Smooth muscle cell (in vitro differentiated cells): ENCODE measurements around the gene BABAM1. TPM values are rescaled to one million over a fixed set of nuclear protein-coding genes. Genes with fewer than 3 reads are reported as not detected.

ENCODE experiments used
- DNase-seq: peaks from one replicate; lab custom pipeline; 2025; ENCODE audit not compliant: unreplicated experiment; lab: John Stamatoyannopoulos, UW
- H2AFZ ChIP-seq: fragments of 200-600 bp; sonication (generic); 2 replicates; pipeline ENCODE4 v1.6.0; 2016; ENCODE audit warnings: antibody characterized with exemption, low read depth, mild to moderate bottlenecking
- H3F3A ChIP-seq: fragments of 200-600 bp; sonication (generic); 2 replicates; pipeline ENCODE4 v1.6.0; 2017; ENCODE audit warnings: antibody characterized with exemption, low read depth
- H3K27ac ChIP-seq: fragments of 200-600 bp; sonication (generic); 2 replicates; pipeline ENCODE4 v1.5.1; 2016; ENCODE audit warnings: low read depth, mild to moderate bottlenecking
- H3K27me3 ChIP-seq: fragments of 200-600 bp; sonication (generic); 2 replicates; pipeline ENCODE4 v1.6.1; 2016; ENCODE audit warnings: low read depth, mild to moderate bottlenecking
- H3K36me3 ChIP-seq: fragments of 200-600 bp; sonication (generic); 2 replicates; pipeline ENCODE4 v1.5.1; 2016; ENCODE audit warnings: low read depth
- H3K4me1 ChIP-seq: fragments of 200-600 bp; sonication (generic); 2 replicates; pipeline ENCODE4 v1.5.1; 2016; ENCODE audit warnings: low read depth
- H3K4me2 ChIP-seq: fragments of 200-600 bp; sonication (generic); 2 replicates; pipeline ENCODE4 v1.6.0; 2016; ENCODE audit warnings: mild to moderate bottlenecking
- H3K4me3 ChIP-seq: fragments of 200-600 bp; sonication (generic); 2 replicates; pipeline ENCODE4 v1.5.1; 2016; ENCODE audit warnings: mild to moderate bottlenecking
- H3K79me2 ChIP-seq: fragments of 200-600 bp; sonication (generic); 2 replicates; pipeline ENCODE4 v1.6.0; 2016; ENCODE audit warnings: low read depth, mild to moderate bottlenecking
- H3K9ac ChIP-seq: fragments of 200-600 bp; sonication (generic); 2 replicates; pipeline ENCODE4 v1.6.0; 2016; ENCODE audit warnings: low read depth
- H3K9me3 ChIP-seq: fragments of 200-600 bp; sonication (generic); replicated peaks from 2 replicates; pipeline ENCODE4 v1.5.1; 2016; ENCODE audit warnings: low read depth
- H4K20me1 ChIP-seq: fragments of 200-600 bp; sonication (generic); 2 replicates; pipeline ENCODE4 v1.6.0; 2016; ENCODE audit warnings: low read depth
- WGBS: methylation state at CpG from one replicate; pipeline ENCODE4 v1.1.7; 2016; ENCODE audit warnings: low lambda C conversion rate; 5-methylcytosine and 5-hydroxymethylcytosine counted together
- polyA plus RNA-seq: library from polyadenylated mRNA; unstranded; fragments of >200 nt; fragmentation: Nextera tagmentation; extraction: Ambion mirVana; gene quantifications from 2 replicates; pipeline ENCODE4 v1.2.1, GENCODE V29; 2016
- total RNA-seq: library from RNA; depleted of rRNA; stranded (reverse); fragments of >200 nt; gene quantifications from 2 replicates; pipeline ENCODE4 v1.2.3, GENCODE V29; 2014
- TF ChIP-seq, protein P1 (sequence below): fragments of 200-600 bp; sonication (generic); IDR thresholded peaks from 2 replicates; pipeline ENCODE4 v1.5.1; 2017; ENCODE audit warnings: borderline replicate concordance, mild to moderate bottlenecking, antibody characterized with exemption; ENCODE audit not compliant: insufficient read depth, poor library complexity, severe bottlenecking

Gene BABAM1
- total and polyA plus RNA-seq, 2 experiments from 2014 or later, result 69.8 to 108 TPM

DNA sequence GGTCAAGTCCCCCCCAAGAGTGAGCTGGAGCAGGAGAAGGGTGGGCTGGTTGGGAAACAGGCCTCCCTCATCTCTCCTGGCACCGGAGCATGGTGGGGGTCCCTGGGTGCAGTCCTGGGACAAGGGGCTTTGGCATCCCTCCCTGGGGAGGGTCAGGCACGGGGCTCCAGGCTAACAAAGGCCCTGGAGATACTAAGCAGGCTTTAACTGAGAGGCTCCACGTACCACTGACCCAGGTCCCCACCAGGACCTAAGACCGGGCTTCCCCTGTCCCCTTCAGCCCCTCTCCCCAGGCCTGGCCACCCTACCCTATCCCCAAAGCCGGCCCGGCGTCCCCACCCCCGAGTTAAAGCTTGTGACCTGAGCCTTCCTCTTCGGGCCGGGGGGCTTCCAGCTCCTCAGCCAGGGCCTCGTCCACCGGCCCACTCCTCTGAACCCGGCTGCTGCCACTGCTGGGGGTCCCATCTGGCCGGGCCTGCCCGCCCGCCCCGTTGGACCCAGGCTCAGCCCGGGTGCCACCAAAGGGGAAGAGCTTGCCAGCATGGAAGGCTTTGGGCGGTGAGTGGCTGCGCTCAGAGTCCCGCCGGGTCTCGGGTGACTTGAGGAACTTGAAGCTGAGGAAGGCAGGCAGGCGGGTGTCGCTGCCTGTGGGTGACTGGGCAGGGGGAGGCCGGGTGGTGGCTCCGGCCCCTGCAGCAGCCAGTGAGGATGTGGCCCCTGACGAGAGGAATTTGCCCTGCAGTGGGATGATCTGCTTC lies 57.3 kb downstream of the BABAM1 start:
- Histone ChIP-seq H3K4me1 (peaks cover 20% of the 10 kb centered on the region), H3K36me3 (no peaks in the 10 kb centered on the region), H3K4me2 (no peak overlapping the region), H3F3A (peaks cover 5% of the 10 kb centered on the region), H3K79me2 (no peaks in the 10 kb centered on the region), H3K9me3 (no peaks in the 10 kb centered on the region), H3K27me3 (peaks cover 11% of the 10 kb centered on the region), H3K27ac (no peak overlapping the region), H3K4me3 (no peak overlapping the region), H2AFZ (no peak overlapping the region), H4K20me1 (peaks cover 15% of the 10 kb centered on the region), H3K9ac (no peak overlapping the region)
- TF ChIP-seq, protein P1, sequence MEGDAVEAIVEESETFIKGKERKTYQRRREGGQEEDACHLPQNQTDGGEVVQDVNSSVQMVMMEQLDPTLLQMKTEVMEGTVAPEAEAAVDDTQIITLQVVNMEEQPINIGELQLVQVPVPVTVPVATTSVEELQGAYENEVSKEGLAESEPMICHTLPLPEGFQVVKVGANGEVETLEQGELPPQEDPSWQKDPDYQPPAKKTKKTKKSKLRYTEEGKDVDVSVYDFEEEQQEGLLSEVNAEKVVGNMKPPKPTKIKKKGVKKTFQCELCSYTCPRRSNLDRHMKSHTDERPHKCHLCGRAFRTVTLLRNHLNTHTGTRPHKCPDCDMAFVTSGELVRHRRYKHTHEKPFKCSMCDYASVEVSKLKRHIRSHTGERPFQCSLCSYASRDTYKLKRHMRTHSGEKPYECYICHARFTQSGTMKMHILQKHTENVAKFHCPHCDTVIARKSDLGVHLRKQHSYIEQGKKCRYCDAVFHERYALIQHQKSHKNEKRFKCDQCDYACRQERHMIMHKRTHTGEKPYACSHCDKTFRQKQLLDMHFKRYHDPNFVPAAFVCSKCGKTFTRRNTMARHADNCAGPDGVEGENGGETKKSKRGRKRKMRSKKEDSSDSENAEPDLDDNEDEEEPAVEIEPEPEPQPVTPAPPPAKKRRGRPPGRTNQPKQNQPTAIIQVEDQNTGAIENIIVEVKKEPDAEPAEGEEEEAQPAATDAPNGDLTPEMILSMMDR, result no peak
- 94% methylated on average over 28 of the region's 28 CpGs for WGBS
- DNase-seq, result no peak

DNA sequence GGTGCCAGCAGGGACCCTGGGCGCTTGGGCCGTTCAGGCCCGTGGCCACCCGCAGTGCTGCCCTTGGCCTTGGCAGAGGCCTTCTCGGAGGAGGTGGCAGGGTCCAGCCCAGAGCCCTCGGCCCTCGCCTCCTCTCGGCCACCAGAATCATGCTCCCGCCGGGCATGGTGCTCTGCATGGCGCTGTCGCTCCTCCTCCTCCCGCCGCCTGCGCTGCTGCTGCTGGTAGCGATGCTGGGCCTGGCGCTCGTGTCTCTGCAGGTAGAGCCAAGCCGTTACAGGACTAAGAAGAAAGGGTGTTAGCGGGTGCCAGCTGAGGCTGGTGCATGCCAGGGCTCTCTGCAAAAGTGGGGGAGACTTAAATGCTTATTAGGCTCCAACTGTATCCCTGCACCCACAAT lies 57.9 kb downstream of the BABAM1 start:
- Histone ChIP-seq H3K4me3 (no peak overlapping the region), H3K4me2 (no peak overlapping the region), H3K79me2 (no peaks in the 10 kb centered on the region), H3F3A (peaks cover 5% of the 10 kb centered on the region), H3K9ac (no peak overlapping the region), H3K36me3 (no peaks in the 10 kb centered on the region), H4K20me1 (peaks cover 21% of the 10 kb centered on the region), H3K4me1 (peaks cover 20% of the 10 kb centered on the region), H3K27ac (no peak overlapping the region), H3K9me3 (no peaks in the 10 kb centered on the region), H2AFZ (no peak overlapping the region), H3K27me3 (peaks cover 17% of the 10 kb centered on the region)
- TF ChIP-seq, protein P1, result no peak
- no peak for DNase-seq
- WGBS, result 99% methylated on average over 20 of the region's 20 CpGs

DNA sequence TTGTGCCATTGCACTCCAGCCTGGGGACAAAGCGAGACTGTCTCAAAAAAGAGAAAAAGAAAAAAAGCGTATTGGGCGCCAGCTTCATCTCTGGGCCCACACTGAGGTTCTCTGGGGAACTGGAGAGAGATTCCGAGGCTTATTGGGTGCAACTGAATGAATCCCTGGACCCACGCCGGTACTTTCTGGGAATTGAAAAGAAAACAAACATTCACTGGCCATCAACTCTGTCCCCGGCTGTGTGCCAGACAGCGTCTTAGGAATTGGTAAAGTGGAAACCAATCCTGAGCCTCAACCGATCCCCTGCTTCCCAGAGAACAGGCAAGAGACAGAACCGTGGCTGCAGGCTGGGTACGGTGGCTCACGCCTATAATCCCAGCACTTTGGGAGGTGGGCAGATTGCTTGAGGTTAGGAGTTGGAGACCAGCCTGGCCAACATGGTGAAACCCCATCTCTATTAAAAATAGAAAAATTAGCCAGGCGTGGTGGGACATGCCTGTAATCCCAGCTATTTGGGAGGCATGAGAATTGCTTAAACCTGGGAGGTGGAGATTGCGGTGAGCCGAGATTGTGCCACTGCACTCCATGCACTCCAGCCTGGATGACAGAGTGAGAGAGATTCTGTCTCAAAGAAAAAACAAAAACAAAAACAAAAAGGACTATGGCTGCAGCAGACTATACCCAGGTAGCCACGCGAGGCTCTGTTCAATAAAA lies 58.8 kb downstream of the BABAM1 start:
- Histone ChIP-seq H3K27me3 (peaks cover 24% of the 10 kb centered on the region), H3F3A (peaks cover 5% of the 10 kb centered on the region), H4K20me1 (peaks cover 23% of the 10 kb centered on the region), H3K27ac (no peak overlapping the region), H3K4me2 (no peak overlapping the region), H3K4me3 (no peak overlapping the region), H3K9me3 (no peaks in the 10 kb centered on the region), H2AFZ (no peak overlapping the region), H3K79me2 (no peaks in the 10 kb centered on the region), H3K4me1 (peaks cover 20% of the 10 kb centered on the region), H3K9ac (no peak overlapping the region), H3K36me3 (no peaks in the 10 kb centered on the region)
- TF ChIP-seq, protein P1, result no peak
- DNase-seq, result no peak
- 92% methylated on average over 17 of the region's 17 CpGs for WGBS
